ENCODE results near the gene CDH23. TPM values are rescaled to one million over a fixed set of nuclear protein-coding genes. Genes with fewer than 3 reads are reported as not detected.

The CDH23 gene
- total and polyA plus RNA-seq, 2 of the 8 experiments (the other 6 are each of a cell fraction or from before 2014, with no cell fraction given) = 1.9 to 4.9 TPM

- TF ChIP-seq ATF2 (IDR thresholded peaks at IDR 0.05; ENCODE audit: low read length) (no peak), TEAD4 (IDR thresholded peaks at IDR 0.05; ENCODE audit: low read depth, low read length) (no peak), POLR2AphosphoS5 (IDR thresholded peaks at IDR 0.05; ENCODE audit: low read depth, low read length) (no peak), MAFK (IDR thresholded peaks at IDR 0.05; ENCODE audit: low read depth, low read length) (no peak), RFX5 (IDR thresholded peaks at IDR 0.05; ENCODE audit: borderline replicate concordance, low read depth, low read length) (no peak)
Measured at GRCh38 chr10:71743089-71743838, 346.5 kb downstream of the CDH23 start (continued).
